AG04450 (cell line): ENCODE measurements around the gene PAK2. TPM values are rescaled to one million over a fixed set of nuclear protein-coding genes. Genes with fewer than 3 reads are reported as not detected.

Experiments
- CTCF ChIA-PET: fragments of 300-600, 350-600 bp; formaldehyde crosslinking; extraction: SDS; loops from one replicate; lab custom pipeline; 2022; ENCODE audit warnings: antibody characterized with exemption, inconsistent platforms; lab: Charles Lee
- POLR2A ChIA-PET: fragments of 350-600 bp; formaldehyde crosslinking; extraction: SDS; loops from one replicate; lab custom pipeline; 2021; ENCODE audit warnings: antibody characterized with exemption, inconsistent platforms; lab: Yijun Ruan, JAX
- DNase-seq: peaks from one replicate; pipeline ENCODE4 v3.0.0-alpha.2; 2011; ENCODE audit warnings: low read depth, low spot score
- H3K27ac ChIP-seq: one replicate; pipeline ENCODE4 v1.5.1; 2012; ENCODE audit warnings: low read depth, low read length, control low read depth
- H3K27me3 ChIP-seq: one replicate; pipeline ENCODE4 v1.6.0; 2012; ENCODE audit warnings: low read length; ENCODE audit not compliant: control insufficient read depth, insufficient read depth
- H3K4me3 ChIP-seq: 2 replicates; pipeline ENCODE4 v1.5.1; 2011; ENCODE audit warnings: mild to moderate bottlenecking, low read depth, low read length, control low read depth
- H3K9me3 ChIP-seq: 2 replicates; pipeline ENCODE4 v1.5.1; 2012; ENCODE audit warnings: low read length; ENCODE audit not compliant: control insufficient read depth, insufficient read depth
- CTCF ChIP-seq: IDR thresholded peaks from 2 replicates; pipeline ENCODE4 v1.5.1; 2011; ENCODE audit warnings: low read depth, low read length, control low read depth, inconsistent platforms
- polyA plus RNA-seq: library from polyadenylated mRNA; depleted of rRNA; stranded (reverse); fragments of >200 nt; gene quantifications from 2 replicates; pipeline ENCODE4 v1.2.3, GENCODE V29; 2011

The PAK2 gene
- polyA plus RNA-seq, 1 experiment: 51.0 TPM

GRCh38 chr3:196788528-196788927, 48.9 kb downstream of the PAK2 start:
- DNase-seq: no peak
- Histone ChIP-seq H3K9me3 (no peaks in the 10 kb centered on the region; the same call in 1 of the 2 replicates), H3K27ac (no peak overlapping the region), H3K4me3 (no peak overlapping the region), H3K27me3 (no peaks in the 10 kb centered on the region)
- ChIA-PET CTCF (interaction anchor here (0.7 kb wide), 1 partner anchor 8 kb away, joined by 3 read pairs; no protein-coding TSS in a partner anchor), POLR2A (no interaction called here)
- TF ChIP-seq CTCF: no peak

GRCh38 chr3:196789885-196790359, 50.3 kb downstream of the PAK2 start:
- H3K27me3 ChIP-seq: no peaks in the 10 kb centered on the region
- no peaks in the 10 kb centered on the region; the same call in 1 of the 2 replicates for H3K9me3 ChIP-seq
- ChIA-PET POLR2A (no interaction called here), CTCF (no interaction called here)
- no peak for DNase-seq
- no peak overlapping the region for H3K4me3 ChIP-seq
- no peak for TF ChIP-seq CTCF
- no peak overlapping the region for H3K27ac ChIP-seq

GRCh38 chr3:196790636-196791035, 51.0 kb downstream of the PAK2 start:
- no peak for DNase-seq
- CTCF ChIA-PET: no interaction called here
- no peaks in the 10 kb centered on the region; the same call in 1 of the 2 replicates for H3K9me3 ChIP-seq
- no peak overlapping the region for H3K27ac ChIP-seq
- no peak for TF ChIP-seq CTCF
- POLR2A ChIA-PET: no interaction called here
- no peaks in the 10 kb centered on the region for H3K27me3 ChIP-seq
- no peak overlapping the region for H3K4me3 ChIP-seq

- H3K9me3 ChIP-seq: peaks cover 3% of the 10 kb centered on the region
- ChIA-PET POLR2A (no interaction called here), CTCF (interaction anchor here (1.7 kb wide), 1 partner anchor 45 kb away, joined by 4 read pairs; no protein-coding TSS in a partner anchor)
- peak overlapping the region; percentile 80 for H3K27ac ChIP-seq
- H3K4me3 ChIP-seq: no peak overlapping the region
- DNase-seq: no peak
- no peak for TF ChIP-seq CTCF
- no peaks in the 10 kb centered on the region for H3K27me3 ChIP-seq
Measured at GRCh38 chr3:196792771-196793170, 53.1 kb downstream of the PAK2 start.

GRCh38 chr3:196793246-196793645, 53.6 kb downstream of the PAK2 start:
- no peak for TF ChIP-seq CTCF
- Histone ChIP-seq H3K27ac (peak overlapping the region; percentile 80), H3K9me3 (peaks cover 3% of the 10 kb centered on the region), H3K4me3 (no peak overlapping the region), H3K27me3 (no peaks in the 10 kb centered on the region)
- ChIA-PET CTCF (interaction anchor here (1.7 kb wide), 1 partner anchor 44 kb away, joined by 4 read pairs; no protein-coding TSS in a partner anchor), POLR2A (no interaction called here)
- peak; percentile 75 for DNase-seq
